ENCODE data around the gene SCAF1. TPM values are rescaled to one million over a fixed set of nuclear protein-coding genes. Genes with fewer than 3 reads are reported as not detected.
"Not testable (repeated sequence)": the region's sequence is repeated elsewhere in the genome, so short reads cannot be mapped to it uniquely, and the experiment has no call there.

Gene SCAF1
- polyA plus RNA-seq, 3 donors: 12.7 to 23.5 (median 17.4) TPM

DNA sequence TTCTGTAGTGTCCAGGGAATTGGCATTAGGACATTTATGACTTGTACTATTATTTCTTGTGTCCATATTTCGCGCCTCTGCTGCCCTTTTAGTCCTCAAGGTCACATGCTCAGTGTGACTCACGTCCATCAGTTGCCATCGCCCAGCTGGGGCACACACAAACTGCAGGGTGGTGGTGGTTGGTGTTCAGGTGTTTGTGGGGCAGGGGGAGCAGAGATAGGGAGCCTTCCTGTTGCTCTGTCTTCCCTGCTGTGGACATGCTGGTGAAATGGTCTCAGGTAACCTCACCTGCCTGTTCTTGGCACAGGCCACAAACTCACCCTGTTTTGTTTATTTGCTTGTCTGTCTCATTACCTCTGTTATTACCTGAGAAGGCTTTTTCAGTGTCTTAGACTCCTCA is 28.6 kb upstream of the SCAF1 start:
- H3K27ac ChIP-seq (ENCODE audit: low read depth, low read length): no peak overlapping the region
- WGBS, 3 donors: 36 to 79% (median 75%) methylated on average over 4 of the region's 4 CpGs

DNA sequence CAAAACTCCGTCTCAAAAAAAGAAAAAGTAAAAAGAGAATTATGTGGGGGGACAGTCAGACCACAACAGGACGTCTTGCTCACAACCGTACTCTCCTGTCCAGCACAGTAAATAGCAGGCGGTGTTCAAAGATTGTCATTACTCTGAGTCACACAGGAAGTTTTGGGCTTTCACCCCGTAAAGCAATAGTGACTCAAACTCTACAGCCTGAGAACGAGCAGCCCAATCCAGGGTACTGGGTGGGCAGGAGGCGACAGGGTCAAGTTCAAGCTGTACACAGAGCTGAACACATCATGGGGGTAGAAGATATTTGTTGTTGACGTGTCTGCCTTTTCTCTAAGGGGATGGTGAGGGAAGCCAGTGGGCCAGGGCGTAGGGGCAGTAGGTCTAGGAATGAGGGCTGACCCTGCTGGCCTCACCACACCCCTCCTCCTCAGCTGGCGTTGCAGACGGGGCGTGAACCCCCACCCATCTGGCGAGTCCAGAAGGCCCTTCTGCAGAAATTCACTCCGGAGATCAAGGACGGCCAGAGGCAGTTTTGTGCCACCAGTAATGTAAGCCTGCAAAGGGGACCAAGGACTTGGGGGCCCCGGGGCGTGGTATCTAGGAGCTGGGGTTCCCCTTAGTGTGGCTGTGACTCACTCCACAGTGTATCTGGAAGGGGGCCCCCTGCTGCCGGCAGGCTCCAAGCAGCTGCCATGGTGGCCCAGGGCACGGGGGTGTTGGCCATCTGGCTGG is 27.7 kb upstream of the SCAF1 start:
- WGBS, 3 donors: 72 to 87% (median 72%) methylated on average over 19 of the region's 19 CpGs
- H3K27ac ChIP-seq (ENCODE audit: low read depth, low read length): no peak overlapping the region

DNA sequence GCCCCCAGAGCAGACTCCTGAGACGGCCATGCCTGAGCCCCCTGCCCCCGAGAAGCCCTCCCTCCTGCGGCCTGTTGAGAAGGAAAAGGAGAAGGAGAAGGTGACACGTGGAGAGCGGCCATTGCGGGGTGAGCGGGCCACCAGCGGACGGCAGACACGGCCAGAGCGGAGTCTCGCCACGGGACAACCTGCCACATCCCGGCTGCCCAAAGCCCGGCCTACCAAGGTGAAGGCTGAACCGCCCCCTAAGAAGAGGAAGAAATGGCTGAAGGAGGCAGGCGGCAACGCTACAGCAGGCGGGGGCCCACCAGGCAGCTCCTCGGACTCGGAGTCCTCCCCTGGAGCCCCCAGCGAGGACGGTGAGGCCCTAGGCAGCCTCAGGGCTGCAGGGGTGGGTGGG is 26.1 kb upstream of the SCAF1 start:
- no peak overlapping the region for H3K27ac ChIP-seq (ENCODE audit: low read depth, low read length)

DNA sequence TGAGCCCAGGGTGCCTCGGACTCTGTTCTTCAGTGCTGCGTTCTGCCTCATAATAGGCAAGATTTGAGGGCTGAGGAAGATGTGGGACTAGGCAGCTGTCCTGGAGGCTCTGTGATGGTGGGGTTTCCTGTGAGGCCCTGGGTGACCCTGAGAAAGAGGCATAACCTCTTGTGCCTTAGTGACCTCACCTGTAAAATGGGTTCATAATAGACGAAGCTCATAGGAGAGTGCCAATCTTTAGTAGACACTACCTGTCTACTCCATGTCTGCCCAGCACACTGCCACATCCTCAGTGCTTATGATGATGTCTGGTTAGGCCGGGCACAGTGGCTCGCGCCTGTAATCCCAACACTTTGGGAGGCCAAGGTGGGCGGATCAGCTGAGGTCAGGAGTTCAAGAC is 25.5 kb upstream of the SCAF1 start:
- WGBS, 3 donors: 98 to 99% (median 98%) methylated on average over 7 of the region's 7 CpGs
- H3K27ac ChIP-seq (ENCODE audit: low read depth, low read length): no peak overlapping the region

More for the DNA sequence above, 26.1 kb upstream of the SCAF1 start:
- WGBS, 3 donors: 96 to 98% (median 96%) methylated on average over 22 to 23 of the region's 23 CpGs

DNA sequence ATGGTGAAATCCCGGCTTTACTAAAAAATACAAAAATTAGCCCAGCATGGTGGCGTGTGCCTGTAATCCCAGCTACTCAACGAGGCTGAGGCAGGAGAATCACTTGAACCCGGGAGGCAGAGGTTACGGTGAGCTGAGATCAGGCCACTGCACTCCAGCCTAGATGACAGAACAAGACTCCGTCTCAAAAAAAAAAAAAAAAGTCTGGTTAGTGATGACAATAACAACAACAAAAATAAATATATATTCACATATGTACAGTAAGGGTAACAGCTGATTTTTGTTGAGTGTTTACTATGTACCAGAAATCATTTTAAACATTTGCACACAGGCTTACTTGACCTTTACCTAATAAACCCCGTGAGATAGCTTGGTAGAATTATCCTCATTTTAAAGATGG is 25.1 kb upstream of the SCAF1 start:
- 91 to 93% (median 92%) methylated on average over 7 of the region's 7 CpGs for WGBS, 3 donors
- no peak overlapping the region for H3K27ac ChIP-seq (ENCODE audit: low read depth, low read length)

DNA sequence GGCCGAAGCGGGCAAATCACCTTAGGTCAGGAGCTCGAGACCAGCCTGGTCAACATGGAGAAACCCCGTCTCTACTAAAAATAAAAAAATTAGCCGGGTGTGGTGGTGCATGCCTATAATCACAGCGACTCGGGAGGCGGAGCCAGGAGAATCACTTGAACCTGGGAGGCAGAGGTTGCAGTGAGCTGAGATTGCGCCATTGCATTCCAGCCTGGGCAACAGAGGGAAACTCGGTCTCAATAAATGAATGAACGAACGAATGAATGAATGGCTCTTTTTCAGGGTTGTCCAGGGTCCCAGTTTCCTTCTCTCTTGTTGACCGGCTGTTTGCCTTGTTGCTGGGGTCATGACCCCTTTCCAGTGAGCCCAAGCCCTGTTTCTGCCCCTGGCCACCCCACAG is 24.1 kb upstream of the SCAF1 start:
- not testable (repeated sequence) for H3K27ac ChIP-seq (ENCODE audit: low read depth, low read length)
- WGBS, 3 donors: 90 to 93% (median 92%) methylated on average over 13 of the region's 13 CpGs

DNA sequence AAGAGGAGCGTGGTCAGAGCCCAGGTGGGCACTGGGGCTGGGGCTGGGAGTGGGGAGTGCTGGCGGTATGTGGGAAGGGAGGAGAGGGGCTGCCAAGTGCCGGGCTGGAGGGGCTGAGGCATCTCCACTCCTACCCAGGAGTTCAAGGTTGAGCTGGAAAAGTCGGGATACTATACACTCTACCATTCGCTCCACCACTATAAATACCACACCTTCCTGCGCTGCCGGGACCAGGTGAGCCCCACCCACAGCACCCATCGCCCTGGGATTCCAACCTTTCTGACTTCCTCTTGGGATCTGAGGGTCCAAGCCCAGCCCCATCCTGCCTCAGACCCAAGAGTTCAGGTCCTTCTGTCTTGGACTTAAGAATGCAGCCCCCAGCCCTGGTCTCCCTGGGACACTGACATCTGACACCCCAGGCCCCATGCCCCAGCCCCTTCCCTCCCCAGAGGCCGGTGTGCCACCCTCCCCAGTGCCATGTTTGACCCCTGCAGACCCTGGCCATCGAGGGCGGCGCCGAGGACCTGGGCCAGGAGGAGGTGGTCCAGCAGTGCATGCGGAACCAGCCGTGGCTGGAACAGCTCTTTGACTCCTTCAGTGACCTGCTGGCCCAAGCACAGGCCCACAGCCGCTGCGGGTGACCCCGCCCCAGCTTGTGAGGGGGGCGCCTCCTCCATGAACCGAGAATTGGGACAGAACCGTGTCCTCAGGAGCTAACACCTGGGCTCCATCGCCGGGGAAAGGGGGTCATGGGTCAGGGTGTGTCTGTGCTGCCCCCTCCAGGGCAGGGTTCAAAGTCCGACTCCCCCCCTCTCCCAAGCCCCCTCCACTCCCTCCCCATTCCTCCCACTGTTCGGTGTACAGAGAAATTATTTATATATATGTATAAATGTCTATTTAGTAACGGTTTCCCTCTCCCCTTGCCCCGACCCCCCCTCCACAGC is 16.8 kb upstream of the SCAF1 start:
- 79 to 86% (median 82%) methylated on average over 24 to 27 of the region's 27 CpGs for WGBS, 3 donors
- H3K27ac ChIP-seq (ENCODE audit: low read depth, low read length): no peak overlapping the region

DNA sequence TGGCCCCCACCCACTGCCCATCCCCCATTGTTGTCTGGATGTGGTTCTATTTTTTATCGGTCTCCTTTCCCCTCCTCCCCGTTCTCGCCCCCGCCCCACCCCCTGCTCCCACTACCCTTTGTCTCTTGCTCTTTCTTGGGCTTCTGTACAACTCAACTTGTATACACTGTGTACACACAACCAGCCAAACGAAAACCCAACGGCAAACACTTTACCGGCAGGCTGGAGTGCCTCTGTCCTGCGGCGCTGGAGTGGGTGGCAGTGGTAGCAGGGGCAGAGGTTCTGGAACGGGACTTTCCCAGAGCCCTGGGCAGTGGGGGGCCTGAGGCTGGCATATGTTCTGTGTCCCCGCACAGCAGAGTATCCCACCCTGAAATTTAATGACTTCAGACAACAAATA is 15.8 kb upstream of the SCAF1 start:
- WGBS, 3 donors: 69 to 90% (median 88%) methylated on average over 11 of the region's 11 CpGs
- H3K27ac ChIP-seq (ENCODE audit: low read depth, low read length): no peak overlapping the region

DNA sequence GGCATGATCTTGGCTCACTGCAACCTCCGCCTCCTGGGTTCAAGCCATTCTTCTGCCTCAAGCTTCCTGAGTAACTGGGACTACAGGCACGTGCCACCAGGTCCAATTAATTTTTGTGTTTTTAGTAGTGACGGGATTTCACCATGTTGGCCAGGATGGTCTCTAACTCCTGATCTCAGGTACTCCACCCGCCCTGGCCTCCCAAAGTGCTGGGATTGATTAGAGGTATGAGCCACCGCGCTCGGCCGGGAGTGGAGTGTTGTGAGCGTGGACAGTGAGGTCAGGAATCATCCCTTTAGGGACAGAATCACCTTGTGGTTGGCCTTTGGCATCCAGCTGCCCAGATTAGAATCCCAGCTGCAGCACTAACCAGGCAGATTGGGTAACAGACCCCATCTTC is 12.3 kb upstream of the SCAF1 start:
- 88 to 91% (median 88%) methylated on average over 9 of the region's 9 CpGs for WGBS, 3 donors
- no peak overlapping the region for H3K27ac ChIP-seq (ENCODE audit: low read depth, low read length)

DNA sequence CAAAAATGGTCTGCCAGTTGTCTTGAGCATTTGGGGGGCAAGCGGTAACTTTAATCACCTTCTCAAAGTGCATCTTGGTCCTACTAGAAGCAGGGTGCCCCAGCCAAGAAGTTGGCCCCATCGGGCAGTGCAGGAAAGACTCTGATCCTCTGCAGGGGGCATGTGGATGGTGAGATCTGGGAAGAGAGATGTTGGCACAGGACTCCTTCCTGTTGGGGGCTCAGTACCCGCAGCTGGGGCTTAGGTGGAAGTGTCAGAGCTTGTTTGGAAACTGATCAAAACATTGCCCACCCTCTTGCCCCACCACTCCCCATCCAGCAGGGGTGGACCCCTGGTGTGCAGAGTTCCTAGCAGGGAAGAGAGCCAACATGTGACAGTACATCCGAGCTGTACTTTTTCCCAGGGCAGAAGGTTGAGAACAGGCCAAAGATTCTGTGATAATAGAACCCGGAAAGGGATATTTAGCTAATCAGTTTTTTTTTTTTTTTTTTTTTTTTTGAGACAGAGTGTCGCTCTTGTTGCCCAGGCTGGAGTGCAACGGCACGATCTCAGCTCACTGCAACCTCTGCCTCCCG is 10.9 kb upstream of the SCAF1 start:
- H3K27ac ChIP-seq (ENCODE audit: low read depth, low read length): no peak overlapping the region
- 18 to 42% (median 30%) methylated on average over 9 of the region's 9 CpGs for WGBS, 3 donors

DNA sequence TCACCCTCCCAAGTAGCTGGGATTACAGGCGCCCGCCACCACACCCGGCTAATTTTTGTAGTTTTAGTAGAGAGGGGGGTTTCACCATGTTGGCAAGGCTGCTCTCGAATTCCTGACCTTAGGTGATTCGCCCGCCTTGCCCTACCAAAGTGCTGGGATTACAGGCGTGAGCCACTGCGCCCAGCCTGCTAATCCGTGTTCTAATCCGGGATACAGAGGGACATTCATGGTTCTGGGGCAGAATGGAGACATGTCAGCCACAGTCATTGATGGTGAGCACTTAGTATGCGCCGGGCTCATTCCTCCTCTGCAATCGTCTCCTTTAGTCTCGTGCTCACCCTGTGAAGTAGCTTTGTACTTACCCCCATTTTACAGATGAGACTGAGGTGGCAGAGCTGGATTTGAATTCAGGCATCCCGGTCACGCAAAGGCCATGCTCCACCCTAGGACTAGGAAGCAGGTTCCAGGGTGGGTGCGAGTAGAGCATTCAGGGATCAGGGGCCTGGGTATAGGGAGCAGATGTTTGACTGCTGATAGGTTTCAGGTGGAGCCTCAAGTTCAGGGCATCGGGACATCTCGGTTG is 10.3 kb upstream of the SCAF1 start:
- no peak overlapping the region for H3K27ac ChIP-seq (ENCODE audit: low read depth, low read length)

DNA sequence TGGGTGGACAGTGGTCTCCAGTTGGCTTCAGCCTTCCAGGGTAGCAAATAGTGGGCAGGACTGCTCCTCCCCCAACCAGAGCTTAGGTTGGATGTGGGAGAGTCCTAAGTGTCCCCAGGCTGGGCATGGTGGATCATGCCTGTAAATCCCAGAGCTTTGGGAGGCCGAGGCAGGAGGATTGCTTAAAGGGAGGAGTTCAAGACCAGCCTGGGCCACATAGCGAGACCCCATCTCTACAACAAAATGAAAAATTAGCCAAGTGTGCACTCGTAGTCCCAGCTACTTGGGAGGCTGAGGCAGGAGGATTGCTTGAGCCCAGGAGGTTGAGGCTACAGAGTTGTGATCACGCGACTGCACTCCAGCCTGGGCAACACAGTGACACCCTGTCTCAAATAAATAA is 9.4 kb upstream of the SCAF1 start:
- no peak overlapping the region for H3K27ac ChIP-seq (ENCODE audit: low read depth, low read length)
- 96 to 97% (median 97%) methylated on average over 5 of the region's 5 CpGs for WGBS, 3 donors

More for the DNA sequence above, 10.3 kb upstream of the SCAF1 start:
- 85 to 91% (median 90%) methylated on average over 19 of the region's 19 CpGs for WGBS, 3 donors

DNA sequence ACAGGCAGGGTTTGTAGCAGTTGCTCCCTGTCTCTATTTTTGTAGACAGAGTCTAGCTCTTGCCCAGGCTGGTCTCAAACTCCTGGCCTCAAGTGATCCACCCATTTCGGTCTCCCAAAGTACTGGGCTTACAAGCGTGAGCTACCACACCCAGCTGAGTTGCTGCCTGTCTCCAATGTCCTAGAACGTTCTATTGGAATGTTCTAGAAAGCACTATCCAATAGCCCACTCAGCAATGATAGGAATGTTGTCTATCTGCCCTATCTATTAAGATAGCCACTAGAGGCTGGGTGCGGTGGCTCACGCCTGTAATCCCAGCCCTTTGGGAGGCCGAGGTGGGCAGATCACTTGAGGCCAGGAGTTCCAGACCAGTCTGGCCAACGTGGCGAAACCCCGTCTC is 8.7 kb upstream of the SCAF1 start:
- H3K27ac ChIP-seq (ENCODE audit: low read depth, low read length): not testable (repeated sequence)

DNA sequence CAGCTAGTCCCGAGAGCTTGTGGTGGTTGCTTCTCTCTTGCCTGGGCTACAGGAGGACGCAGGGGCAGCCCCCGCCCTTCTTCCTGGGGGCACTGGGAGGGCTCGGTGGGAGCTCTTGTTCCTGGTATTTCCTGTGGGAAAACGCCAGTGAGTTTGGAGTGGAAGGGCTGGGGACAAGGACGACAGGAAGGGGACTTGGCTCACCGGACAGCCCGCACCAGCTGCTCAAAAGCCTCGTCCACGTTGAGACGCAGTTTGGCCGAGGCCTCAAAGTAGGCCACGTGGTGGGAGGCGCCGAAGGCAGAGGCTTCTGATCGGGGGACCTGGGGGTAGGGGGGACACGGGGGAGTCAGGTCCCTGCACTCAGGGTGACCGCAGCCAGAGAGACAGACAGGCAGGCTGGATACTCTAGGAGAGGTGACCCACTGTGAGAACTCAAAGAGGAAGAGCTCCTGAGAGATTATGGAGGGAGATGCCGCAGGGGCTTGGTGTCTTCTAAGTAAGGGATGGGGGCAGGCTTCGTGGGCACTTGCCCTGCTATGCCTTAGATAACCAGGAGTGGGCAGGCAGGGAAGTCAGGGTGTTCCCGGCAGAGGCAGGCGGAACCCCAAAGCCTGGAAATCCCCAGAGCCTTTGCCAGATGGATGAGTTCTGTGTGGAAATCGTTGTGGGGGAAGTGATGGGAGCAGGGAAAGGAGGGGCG is 6.3 kb upstream of the SCAF1 start:
- WGBS, 3 donors: 48 to 63% (median 55%) methylated on average over 24 of the region's 24 CpGs
- no peak overlapping the region for H3K27ac ChIP-seq (ENCODE audit: low read depth, low read length)

More for the DNA sequence above, 8.7 kb upstream of the SCAF1 start:
- WGBS, 3 donors: 66 to 78% (median 78%) methylated on average over 9 of the region's 9 CpGs

DNA sequence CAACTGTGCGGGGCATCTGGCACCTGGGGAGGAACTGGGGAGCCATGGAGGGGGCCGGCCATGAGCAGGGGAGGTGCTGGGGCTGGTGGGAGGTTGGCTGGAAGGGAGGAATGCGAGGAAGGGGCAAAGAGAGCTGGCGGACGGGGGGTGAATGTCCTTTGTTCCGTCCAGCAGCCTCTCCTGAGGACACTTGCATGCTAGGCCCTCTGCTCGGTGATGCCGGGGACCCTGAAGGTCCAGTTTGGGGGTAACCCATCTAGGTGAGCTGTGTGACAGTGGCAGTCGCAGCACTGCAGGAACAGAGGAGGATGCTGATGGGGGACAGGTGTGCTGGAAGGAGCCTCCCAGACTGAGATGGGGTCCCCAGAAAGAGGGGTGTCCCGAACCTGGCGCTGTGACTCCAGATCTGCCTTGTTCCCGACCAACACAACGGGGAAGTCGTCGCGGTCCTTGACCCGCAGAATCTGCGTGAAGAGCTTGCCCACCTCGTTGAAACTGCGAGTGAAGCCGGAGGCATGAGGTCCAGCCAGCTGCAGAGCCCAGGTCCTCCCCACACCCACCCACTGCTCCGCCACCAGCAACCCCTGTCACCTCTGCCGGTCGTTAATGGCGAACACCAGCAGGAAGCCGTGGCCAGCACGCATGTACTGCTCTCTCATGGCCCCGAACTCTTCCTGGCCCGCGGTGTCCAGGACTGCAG is 5.6 kb upstream of the SCAF1 start:
- 79 to 81% (median 80%) methylated on average over 30 of the region's 30 CpGs for WGBS, 3 donors
- no peak overlapping the region for H3K27ac ChIP-seq (ENCODE audit: low read depth, low read length)

DNA sequence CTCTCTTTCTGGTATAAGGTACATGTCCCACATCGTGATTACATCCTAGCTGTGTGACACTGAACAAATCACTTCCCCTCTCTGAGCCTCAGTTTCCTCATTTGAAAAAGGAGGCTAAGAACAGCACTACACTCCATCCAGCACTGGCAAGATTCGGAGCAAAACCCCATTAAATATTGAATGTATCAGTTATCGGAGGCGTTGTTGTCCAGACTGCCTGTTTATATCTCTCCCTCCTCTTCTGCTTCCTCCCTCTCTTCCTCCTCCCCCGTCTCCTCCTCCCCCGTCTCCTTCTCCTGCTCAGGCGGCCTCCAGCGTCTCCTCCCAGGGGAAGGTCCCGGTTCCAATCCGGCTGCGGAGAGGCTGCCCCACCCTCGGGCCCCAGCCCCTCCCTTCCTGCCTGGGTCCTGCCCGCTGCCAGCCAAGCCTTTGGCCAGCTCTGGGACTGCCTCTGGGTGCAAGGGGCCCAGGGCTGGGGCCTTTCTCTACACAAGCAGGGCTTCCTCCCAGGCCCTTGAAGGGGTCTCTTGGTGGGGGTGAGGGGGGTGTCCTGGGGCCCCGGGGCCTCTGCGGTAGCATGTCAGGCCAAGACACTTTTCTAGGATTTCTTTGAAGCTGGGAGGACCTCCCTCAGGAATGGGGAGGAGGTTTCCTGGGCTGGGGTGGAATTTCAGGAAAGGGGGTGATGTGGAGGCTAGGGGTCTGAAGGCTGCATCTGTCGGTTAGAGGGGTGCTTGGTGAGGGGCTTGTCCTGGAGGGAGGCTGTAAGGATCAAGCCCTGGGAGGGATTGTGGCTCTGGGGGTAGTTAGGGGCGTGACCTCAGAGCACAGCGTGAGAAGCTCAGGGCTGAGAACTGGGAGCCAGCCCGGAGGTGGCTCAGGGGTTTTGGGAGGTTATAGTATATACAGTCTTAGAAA is 3.9 kb upstream of the SCAF1 start:
- no peak overlapping the region for H3K27ac ChIP-seq (ENCODE audit: low read depth, low read length)
- 5 to 17% (median 6%) methylated on average over 19 of the region's 19 CpGs for WGBS, 3 donors
